A204.1 (cell line): ENCODE measurements around the gene ATP11A.
"Not testable (repeated sequence)": the region's sequence is repeated elsewhere in the genome, so short reads cannot be mapped to it uniquely, and the experiment has no call there.

Experiments
- FAIRE-seq: peaks from 2 replicates; lab custom pipeline; 2012; peaks lifted over from hg19 to GRCh38; lab: Jason Lieb, UNC

ATP11A gene

DNA sequence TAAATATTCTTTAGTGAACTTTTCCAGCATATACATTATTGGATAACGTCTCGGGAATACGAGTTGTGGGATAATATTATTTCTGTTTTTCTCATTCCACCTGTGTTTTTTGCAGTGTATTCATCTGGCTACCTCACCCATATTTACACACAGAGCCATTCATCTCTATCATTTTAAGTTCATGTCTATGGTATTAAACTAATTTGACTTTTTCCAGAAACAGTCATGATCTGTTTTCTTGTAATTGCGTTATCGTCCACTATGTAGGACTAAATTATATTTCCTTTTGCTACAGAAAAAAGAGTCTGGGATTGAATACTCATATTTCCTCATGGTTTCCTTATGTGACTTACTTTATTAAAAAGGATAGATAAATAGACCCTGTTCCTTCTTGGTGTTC, 2.7 kb downstream of the ATP11A start:
- FAIRE-seq, result no peak

DNA sequence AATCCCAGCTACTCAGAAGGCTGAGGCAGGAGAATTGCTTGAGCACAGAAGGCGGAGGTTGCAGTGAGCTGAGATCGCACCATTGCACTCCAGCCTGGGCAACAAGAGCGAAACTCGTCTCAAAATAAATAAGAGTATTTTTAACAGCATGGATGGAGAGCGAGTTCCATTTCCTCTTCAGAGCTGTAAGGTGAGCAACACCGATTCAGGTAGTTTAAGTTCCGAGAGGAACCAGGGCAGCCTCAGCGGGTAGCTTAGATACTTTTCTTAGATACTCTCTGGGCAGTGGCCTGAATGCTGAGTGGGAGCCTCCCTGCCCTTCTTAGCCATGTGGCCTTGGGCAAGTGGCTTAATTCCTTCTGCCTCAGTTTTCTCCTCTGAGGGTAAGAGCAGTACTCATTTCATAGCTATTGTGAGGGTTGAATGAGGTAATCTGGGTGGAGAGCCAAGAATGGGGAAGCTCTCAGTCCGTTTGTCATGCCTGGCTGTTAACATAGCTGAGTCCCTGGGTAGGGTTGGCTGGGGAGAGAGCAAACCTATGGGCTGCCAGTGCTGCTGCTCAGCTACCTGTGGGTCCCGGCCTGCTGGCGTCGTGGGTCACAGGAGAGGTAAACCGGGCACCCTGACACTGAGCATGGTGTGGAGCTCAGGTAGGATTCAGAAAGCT, 4.1 kb downstream of the ATP11A start:
- FAIRE-seq, result no peak

DNA sequence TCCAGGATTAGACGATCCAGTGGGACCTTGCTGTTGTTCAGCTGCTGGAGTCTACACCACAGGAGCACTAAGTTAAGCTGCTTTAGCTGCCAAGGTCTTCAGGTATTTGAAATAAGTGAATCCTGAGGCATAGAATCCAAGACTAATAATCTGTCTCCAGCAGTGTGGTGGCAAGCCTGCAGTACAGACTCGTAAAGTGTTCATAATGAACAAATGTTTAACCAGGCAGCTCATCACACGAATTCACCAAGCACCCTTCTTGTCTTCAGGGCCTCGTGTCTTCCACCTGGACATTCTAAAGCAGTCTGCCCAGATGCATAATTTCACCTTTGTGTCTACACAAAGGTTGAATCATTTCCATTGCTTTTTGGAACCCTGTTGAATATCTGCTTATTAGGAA, 5.3 kb downstream of the ATP11A start:
- no peak for FAIRE-seq

DNA sequence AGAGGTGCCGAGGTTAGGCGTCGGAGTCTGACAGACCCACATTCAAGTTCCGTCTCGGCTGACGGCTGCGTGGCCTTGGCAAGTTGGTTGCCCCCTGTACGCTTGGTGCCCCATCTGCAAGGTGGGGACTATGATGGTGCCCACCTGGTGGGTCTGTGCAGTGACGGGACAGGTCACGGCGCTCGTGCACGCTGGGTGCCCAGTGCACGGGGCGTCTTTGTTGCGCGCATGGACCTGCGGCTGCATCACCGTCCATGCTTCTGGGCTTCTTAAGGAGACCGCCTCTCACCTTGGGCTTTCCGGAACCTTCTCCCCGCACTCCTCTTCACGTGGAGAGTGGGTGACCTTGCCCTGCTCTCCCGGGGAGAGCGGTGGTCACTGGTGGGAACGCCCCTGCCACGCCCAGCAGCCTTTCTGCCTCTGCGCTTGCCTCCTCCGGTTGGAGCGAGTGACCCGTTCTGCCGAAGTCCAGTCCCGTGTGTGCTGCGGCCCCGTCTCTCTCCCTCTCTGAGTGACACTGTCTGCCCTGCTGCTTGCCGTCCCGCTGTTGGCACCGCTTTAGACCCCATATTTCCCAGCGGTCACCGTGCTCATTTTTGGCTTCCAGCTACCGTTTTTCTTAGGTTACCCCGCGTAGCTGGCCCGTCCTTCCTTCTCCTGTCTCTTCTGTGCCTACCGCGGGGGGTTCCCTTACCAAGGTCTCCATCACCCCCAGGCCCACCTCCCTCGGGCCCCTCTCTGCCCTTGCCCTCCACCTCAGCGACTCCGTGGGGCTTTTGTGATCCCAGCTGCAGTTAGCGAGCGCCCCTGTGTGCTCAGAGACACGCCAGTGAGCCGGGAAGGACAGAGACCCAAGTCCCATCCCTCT, 6.4 kb downstream of the ATP11A start:
- FAIRE-seq, result no peak

DNA sequence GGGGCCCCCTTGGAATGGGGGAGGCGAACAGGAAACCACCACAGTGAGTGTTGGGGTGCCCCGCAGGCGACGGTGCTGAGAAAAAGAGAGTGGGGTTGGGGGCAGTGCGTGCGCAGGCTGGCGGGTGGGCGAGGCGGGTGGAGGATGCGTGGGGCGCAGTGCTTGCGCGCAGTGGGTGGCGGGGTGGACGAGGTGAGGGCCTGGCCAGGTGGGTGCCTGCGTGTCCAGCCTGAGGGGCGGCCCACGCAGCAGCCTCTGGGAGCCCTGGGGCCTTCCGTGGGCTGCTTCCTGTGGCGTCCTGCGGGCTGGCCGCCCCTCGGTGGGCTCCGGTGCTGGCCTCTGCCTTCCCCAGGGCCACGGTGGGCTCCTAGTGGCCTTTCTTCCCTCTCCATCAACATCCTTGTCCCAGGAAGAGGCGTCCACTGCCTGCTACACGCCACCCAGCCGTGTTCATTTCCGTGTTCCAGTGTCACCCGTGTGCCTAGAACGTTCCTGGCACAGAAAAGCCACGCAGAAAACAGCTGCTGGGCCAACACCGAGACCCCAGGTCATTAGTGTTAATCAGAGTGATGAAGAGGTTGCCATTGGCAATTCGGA, 7.1 kb downstream of the ATP11A start:
- no peak for FAIRE-seq

DNA sequence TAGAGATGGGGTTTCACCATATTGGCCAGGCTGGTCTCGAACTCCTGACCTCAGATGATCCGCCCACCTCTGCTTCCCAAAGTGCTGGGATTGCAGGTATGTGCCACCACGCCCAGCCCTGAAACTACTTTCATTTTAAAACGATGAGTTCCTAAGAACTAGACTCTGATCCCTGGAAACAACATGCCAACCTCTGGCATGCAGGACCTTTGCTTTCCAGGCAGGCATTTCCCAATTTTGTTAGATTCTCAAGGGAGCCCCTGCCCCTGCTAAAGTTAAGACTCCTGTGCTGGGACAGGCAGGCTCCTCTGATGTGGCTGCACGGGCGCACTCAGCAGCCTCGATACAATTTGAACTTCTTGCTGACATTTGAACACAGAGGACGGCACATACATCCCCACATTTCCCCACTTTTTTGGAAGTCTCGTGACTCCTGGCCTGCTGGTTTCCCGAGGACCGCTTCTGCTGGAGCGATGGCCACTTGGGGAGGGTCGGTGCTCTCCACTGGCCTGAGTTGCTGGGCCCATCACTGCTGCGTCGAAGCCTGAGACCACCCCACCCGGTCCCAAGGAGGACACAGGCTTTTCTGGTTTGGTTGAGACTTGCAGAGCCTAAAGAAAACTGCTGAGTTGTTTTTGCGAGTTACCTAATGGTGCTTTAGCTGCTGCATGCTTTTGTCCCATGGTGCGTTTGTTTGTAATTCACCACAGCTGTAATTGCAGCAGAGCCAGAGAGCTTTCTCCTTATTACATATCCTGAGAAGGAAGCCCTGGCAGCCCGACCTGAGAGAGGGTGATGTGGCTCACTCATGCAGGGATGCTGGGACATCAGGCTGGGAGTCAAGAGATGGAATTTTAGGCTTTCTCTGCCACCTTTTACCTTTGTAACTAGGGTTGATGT, 8.2 kb downstream of the ATP11A start:
- FAIRE-seq, result no peak

DNA sequence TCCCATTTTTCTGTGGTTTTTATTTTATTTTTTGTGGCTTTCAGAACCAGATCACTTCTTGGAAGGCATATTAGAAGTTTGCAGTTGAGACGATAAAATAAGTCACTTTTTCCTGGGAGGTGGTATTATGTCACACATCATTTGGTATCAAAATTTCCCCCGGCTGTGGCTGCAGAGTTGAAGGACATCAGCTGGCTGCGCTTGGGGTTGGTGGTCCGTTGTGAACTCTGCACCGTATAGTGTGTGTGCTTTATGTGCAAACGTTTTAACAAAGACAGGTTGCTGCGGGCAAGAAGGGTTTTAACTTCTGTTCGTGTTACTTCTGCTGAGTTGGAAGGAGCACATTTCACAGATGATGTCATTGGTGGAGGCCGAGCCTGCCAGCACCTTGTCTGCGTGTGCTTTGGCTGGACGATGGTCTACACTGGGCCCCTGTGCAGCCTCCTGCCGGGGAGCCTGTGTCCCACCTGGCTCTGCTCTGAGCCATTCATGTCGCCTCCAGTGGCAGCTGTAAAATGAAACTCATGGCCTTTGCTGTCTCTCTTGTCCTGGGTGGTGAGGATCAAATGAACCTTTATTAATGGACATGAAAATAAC, 9.6 kb downstream of the ATP11A start:
- FAIRE-seq, result no peak

DNA sequence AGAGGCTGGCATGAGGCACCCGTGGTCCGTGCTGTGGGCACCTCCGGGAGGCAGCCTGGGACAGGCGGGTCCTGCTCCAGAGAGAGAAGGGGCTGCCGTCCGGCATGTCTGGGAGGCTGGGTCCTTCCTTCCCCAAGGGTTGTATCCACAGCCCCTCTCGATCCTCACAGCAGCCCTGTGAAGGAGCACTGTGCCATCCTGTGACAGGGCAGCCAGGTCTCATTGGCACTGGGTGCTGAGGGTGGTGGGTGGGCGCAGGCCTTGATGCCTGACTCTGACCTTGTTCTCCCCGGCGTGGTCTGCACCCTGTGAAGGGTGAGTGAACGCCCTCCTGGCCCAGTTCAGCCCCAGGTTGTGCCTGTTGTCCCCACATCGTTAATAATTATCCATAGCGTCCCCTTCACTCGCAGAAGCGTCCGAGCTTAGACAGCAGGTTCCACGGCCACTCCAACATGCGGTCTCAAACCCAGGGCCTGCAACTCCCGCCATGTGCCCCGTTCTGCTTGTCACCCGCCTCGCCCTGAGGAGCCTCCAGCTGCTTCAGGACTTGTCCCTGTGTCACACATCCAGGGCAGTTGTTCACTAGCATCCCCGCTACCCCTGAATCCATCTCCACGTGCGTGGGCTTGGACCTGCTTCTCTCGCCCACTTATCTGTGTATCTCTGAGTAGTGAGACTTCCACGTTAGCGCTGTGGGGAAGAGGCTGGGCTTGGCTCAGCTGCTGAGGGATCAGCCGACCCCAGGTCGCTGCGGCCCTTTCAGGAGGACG, 10.6 kb downstream of the ATP11A start:
- no peak for FAIRE-seq

DNA sequence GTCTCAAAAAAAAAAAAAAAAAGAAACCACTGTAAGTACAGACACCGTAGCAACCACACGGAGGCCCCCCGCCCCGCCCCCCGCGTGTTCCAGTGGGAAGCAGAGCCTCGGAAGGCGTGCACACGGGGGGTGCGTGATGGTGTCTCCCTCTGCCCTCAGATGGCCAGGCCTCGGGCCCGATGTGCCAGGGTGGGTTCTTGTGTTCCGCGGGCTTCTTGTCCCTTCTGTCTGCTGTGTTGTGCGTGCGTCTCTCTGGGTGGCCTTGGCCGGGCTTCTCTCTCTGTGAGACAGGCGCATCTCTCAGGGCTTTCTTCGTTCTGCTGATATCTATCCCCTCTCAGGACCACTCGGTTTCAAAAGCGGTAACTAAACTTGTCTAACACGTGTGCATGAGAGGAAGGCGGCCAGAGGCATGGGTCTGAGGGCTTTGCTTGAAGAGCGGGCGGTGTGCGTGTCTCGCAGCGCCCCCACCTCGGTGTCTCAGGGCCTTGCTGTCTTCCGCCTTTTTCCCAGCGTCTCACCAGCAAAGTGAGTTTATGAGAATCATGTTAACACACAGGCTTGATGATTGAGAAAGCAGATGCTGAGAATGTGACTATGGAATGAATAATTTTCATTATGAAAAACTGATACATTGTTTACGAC, 12.6 kb downstream of the ATP11A start:
- no peak for FAIRE-seq

DNA sequence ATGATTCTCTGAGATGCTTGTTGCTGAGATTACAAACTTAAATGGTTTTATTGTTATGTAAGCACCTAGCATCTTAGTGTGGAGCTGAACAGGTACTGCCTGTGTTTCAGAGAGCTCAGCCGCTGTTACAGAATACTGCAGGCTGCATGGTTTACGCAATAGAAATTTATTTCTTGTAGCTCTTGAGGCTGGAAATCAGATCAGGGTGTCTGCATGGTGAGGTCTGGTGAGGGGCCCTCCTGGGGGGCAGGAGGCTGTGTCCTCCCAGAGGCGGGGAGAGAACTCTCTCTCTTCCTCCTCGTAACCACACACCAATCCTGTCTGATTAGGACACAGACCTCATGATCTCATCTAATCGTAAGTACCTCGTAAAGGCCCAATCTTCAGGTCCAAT, 13.1 kb downstream of the ATP11A start:
- no peak for FAIRE-seq

DNA sequence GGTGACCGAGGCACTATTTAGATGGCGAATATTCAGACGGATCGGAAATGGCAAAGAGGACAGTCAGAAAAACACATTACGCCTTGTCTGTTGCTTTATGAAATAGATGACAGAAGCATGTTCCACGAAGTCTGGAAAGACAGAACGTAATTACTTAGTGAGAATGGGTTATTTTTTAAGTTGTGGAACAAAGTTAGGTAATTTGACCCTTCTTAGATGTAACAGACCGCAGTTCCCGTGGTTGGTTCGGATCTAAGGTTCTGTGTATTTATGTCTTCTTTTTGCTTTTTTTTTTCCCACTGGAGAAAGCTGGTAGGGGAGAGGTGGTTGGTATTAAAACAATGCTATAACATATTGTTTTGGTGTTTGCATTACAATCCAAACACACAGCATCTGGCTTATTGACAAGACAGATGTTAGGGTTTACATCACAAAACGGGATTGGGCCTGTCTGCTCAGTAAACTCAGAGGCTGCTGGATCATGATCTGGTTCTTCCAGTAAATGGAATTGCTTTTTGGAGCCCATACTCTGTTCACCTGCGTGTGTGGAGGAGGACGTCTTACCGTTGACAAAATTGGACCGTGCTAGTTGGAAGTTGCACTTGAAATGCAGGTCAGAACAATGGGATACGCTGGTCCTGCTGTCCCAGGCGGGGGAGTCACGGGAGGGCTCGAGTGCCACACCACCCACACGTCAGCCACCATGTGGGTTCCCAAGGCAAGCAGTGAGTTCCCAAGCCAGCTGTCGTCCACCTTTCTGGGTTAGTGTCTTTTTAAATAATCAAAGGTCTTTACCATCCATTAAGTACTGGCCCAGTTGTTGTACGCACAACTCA, 13.8 kb downstream of the ATP11A start:
- FAIRE-seq, result no peak

DNA sequence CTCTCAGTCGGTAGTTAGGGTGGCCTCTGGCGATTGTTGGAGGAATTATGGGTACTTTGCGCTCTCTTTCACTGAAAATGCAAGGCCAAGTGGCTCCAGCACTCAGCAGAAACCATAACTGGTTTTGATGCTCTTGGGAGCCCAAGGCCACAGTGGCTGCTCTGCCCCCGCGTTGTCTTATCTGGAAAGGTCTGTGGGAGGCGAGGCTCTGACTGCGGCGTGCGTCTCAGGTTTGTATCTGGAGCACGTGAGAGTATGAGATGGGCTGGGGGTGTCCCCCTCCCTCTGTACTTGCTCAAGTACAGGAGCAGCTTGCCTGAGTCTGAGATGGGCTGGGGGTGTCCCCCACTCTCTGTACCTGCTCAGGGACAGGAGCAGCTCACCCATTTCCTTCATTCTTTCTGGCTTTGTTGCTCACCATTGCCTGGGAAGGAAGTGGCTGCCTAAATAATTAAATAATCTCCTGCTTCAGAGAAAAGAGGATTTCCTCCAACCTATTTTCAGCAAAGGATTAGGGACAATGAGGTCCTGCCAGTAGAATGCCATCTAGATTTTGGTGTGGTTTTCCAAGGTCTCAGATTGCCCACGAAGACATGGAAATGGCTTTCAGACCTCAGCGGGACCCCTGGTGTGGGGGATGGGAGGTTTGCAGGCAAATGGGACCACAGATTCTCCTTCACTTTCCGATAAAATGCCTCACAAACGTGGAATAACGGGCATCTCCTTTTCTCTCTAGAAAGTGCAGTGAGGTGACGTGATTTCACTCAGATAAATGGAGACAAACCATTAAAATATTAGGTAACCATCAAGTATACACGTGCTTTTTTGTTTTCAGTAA, 14.7 kb downstream of the ATP11A start:
- FAIRE-seq, result no peak

DNA sequence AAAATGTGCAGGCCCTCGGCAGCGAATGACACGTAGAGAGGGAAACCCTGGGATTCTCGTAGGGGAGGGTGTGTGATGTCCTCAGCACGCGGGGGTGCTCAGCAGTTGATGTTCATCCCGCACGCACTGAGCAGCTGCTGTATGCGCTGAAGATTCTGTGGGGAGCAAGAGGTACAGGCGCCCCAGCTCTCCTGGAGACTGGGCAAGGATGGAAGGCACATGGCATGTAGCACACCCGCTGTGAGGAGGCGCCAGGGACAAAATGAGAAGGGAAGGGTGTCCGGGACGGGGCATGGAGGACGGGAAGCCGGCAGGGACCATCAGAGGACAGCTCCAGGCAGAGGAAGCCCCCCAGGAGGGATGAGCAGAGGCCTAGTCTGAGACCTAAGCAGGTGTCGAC, 15.4 kb downstream of the ATP11A start:
- FAIRE-seq, result no peak

DNA sequence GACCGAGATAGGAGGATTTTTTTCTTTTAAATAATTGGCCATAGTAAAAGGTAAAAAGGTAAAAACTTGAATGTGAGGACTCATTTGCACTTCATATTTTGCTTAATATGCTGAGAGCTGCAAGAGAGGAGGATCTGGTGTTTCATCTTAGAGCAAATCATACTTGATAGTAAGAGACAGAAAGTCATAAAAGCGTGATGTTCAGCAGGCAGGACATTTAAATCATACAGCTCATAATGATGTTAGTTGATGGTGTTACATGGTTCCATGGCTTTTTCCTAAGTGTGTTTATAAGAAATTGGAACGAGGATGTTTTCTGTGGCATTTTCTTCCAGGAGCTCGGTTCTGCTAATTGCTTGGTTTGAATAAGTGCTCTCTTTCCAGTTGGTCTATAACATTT, 16.3 kb downstream of the ATP11A start:
- no peak for FAIRE-seq

DNA sequence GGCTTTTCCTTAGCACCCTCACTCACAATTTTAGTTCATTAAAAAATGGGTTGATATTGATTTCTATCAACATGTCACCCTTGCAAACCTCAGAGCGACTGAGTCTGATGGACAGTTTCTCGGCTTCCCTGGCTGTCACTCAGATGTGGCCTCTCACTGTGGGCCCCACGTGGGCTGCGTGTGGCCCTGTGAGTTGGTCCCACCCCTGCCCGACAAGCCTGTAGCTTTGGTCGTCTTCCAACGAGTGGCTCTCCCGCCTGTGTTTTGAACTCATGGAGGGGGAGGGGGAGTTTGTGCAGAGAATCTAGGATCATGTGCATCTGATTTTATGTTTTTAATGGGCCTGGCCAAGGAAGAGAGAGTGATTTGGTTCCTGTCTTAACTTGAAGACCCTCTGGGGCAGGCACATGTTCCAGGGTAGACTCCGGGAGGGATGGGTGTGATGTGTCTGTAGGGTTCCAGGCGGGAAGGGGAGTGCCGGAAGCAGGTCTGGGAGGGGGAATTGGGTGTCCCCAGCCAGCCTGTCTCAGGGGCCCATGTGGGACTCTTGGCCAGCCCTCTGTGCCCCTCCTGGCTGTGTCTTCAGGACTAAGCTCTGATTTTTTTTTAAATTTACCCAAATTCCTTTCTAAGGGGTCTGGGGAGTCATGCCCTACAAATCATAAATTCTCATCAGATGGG, 18.9 kb downstream of the ATP11A start:
- FAIRE-seq, result no peak

DNA sequence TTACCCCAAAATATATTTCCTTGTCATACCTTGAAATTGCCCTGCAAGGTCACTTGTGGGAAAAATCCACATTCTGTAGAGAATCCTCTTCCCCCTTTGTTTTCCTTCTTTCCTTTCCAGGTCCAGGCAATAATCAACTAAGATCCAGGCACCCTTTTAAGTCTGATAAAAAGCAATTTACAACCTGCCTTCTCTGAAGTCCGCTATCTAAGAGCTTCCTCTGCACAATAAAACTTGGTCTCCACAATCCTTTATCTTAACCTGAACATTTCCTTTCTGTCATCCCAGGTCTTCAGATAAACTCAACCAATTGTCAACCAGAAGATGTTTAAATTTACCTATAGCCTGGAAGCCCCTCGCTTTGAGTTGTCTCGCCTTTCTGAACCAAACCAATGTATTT, 19.5 kb downstream of the ATP11A start:
- not testable (repeated sequence) for FAIRE-seq

DNA sequence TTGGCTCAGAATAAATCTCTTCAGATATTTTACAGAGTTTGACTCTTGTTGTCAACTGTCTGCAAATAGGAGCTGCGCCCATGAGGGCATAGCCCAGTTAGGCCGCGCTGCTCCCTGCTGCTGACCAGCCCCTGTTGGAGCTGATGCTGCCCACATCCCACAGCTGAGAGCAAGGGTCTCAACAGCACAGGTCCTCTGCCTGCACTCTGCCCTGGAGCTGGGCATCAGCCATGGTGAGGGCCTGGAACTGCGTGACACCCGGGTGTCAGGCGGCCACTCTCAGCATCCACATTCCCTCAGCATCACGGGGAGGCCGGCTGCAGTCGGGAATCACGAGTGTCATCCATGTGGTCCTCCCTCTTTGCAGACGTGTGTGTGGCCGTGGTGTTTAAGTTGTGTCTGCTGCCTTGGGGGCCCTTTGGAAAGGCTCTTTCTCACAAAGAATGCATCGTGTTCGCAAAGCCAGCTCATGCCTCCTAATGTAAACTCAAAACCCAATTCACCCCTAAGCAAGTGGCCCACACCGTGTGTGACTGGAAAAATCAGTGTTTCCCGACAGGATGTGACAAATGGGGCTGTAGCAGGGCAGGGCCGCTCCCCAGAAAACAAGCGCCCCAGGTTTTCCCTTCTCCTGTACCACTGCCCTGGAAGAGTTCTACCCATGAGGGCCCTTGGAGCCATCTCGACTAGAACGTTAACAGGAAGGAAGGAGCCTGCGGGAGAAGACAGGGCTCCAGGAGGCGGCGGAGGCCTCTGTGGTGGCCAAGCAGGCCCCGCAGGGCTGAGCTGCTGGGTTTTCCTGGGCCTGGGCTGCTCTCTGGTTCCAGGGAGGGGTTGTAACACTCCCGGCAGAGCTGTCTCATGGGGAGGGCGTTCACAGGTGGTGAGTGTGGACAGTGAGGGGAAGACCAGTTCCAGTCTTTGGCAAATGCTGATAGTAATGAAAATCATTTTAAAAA, 20.3 kb downstream of the ATP11A start:
- FAIRE-seq, result no peak
